ENCODE data around the gene LOXL1. TPM values are rescaled to one million over a fixed set of nuclear protein-coding genes. Genes with fewer than 3 reads are reported as not detected.

The LOXL1 gene
- total RNA-seq, 1 experiment from 2014 or later = 249 TPM

DNA sequence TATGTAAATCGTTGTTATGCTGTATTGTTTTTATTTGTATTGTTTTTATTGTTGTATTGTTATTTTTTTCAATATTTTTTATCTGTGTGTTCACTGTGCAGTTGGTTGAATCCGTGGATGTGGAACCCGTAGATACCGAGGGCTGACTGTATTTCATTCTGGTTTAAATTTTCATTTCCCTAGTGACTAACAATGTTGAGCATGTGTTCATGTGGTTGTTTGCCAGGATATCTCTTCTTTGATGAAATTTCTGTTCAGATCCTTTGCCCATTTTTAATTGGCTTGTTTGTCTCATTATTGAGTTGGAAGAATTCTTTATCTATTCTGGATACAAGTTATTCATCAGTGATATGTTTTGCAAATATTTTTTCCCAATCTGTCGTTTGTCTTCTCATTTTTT lies 36.2 kb downstream of the LOXL1 start:
- H3K4me2 ChIP-seq (ENCODE audit: low read length) = no peak overlapping the region
- peaks cover 54% of the 10 kb centered on the region for H3K79me2 ChIP-seq (ENCODE audit: low read length)
- no peak overlapping the region for H3K9ac ChIP-seq (ENCODE audit: low read length)
- ATAC-seq (no peak), DNase-seq (no peak)
- POLR2A ChIA-PET (ENCODE audit: unreplicated experiment) = no interaction called here
- H2AFZ ChIP-seq (ENCODE audit: low read length) = no peak overlapping the region
- peaks cover 63% of the 10 kb centered on the region for H3K4me1 ChIP-seq (ENCODE audit: insufficient read depth, low read length)
- CTCF ChIA-PET = no interaction called here
- no peaks in the 10 kb centered on the region for H3K36me3 ChIP-seq (ENCODE audit: low read depth, low read length)
- H3K27me3 ChIP-seq (ENCODE audit: low read length) = no peaks in the 10 kb centered on the region
- BruUV-seq (replicated peaks) = no TSS peak
- TF ChIP-seq EZH2phosphoT487 (IDR thresholded peaks at IDR 0.05; ENCODE audit: borderline replicate concordance, low read length) = no peak
- no peak for TF ChIP-seq EZH2 (IDR thresholded peaks at IDR 0.05; ENCODE audit: low read length, unreplicated experiment)
- no peak for TF ChIP-seq CTCF (conservative IDR thresholded peaks at IDR 0.05; ENCODE audit: low read depth, low read length)
- H3F3A ChIP-seq (ENCODE audit: low read length, unreplicated experiment) = peaks cover 8% of the 10 kb centered on the region
- H4K20me1 ChIP-seq (ENCODE audit: low read length) = no peaks in the 10 kb centered on the region
- H3K9me2 ChIP-seq (replicated peaks; ENCODE audit: low read length) = no peaks in the 10 kb centered on the region
- no peak overlapping the region for H3K27ac ChIP-seq (ENCODE audit: low read length)
- intact Hi-C loops (cut with micrococcal nuclease) = no loop called here
- no peak overlapping the region for H3K4me3 ChIP-seq (ENCODE audit: low read length)
- H3K9me3 ChIP-seq (ENCODE audit: low read length) = no peaks in the 10 kb centered on the region

DNA sequence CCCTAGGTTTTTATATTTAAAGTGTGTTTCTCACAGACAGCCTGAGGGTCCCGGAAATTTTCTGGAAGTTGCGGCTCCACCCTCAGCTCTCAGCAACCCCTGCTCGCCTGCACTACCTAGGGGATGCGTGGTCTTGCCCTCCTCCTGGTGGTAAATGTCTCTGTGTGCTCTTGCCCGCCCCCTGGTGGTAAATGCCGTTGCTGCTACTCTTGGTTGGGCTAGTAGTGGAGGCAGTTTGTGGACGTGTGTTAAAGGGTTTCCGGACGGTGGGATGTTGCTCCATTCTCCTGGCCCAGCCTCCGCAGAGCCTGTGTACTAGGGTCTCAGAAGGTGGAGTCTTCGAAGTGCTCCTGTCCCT lies 38.5 kb downstream of the LOXL1 start:
- no peaks in the 10 kb centered on the region for H3K27me3 ChIP-seq (ENCODE audit: low read length)
- peak overlapping the region; percentile 51; the same call in 1 of the 2 replicates for H3K4me2 ChIP-seq (ENCODE audit: low read length)
- intact Hi-C loops (cut with micrococcal nuclease) = loop anchor here (2.0 kb wide), 1 partner anchor 90 kb away; no protein-coding TSS in a partner anchor
- no peaks in the 10 kb centered on the region for H3K36me3 ChIP-seq (ENCODE audit: low read depth, low read length)
- H3K9ac ChIP-seq (ENCODE audit: low read length) = no peak overlapping the region
- H2AFZ ChIP-seq (ENCODE audit: low read length) = 0 out of 2 replicates have a peak overlapping the region, but pooled peaks have one; percentile 9
- 0 out of 2 replicates have a peak overlapping the region, but pooled peaks have one; percentile 53 for H3K27ac ChIP-seq (ENCODE audit: low read length)
- TF ChIP-seq EZH2 (IDR thresholded peaks at IDR 0.05; ENCODE audit: low read length, unreplicated experiment) = no peak
- no peak for TF ChIP-seq EZH2phosphoT487 (IDR thresholded peaks at IDR 0.05; ENCODE audit: borderline replicate concordance, low read length)
- peak; percentile 92 for TF ChIP-seq CTCF (conservative IDR thresholded peaks at IDR 0.05; ENCODE audit: low read depth, low read length)
- BruUV-seq (replicated peaks) = no TSS peak
- no peaks in the 10 kb centered on the region for H4K20me1 ChIP-seq (ENCODE audit: low read length)
- ChIA-PET POLR2A (ENCODE audit: unreplicated experiment) (no interaction called here), CTCF (no interaction called here)
- H3K79me2 ChIP-seq (ENCODE audit: low read length) = peaks cover 47% of the 10 kb centered on the region
- DNase-seq = peak; percentile 79
- no peaks in the 10 kb centered on the region for H3F3A ChIP-seq (ENCODE audit: low read length, unreplicated experiment)
- ATAC-seq = peak; percentile 40
- no peaks in the 10 kb centered on the region for H3K9me2 ChIP-seq (replicated peaks; ENCODE audit: low read length)
- H3K9me3 ChIP-seq (ENCODE audit: low read length) = no peaks in the 10 kb centered on the region
- no peak overlapping the region for H3K4me3 ChIP-seq (ENCODE audit: low read length)
- H3K4me1 ChIP-seq (ENCODE audit: insufficient read depth, low read length) = peaks cover 46% of the 10 kb centered on the region

- Histone ChIP-seq H3K4me3 (ENCODE audit: low read length) (no peak overlapping the region), H3F3A (ENCODE audit: low read length, unreplicated experiment) (no peaks in the 10 kb centered on the region), H3K9ac (ENCODE audit: low read length) (no peak overlapping the region), H3K4me1 (ENCODE audit: insufficient read depth, low read length) (peaks cover 41% of the 10 kb centered on the region), H3K79me2 (ENCODE audit: low read length) (peaks cover 44% of the 10 kb centered on the region), H3K27ac (ENCODE audit: low read length) (peak overlapping the region; percentile 53), H3K36me3 (ENCODE audit: low read depth, low read length) (no peaks in the 10 kb centered on the region), H2AFZ (ENCODE audit: low read length) (0 out of 2 replicates have a peak overlapping the region, but pooled peaks have one; percentile 9), H3K9me3 (ENCODE audit: low read length) (no peaks in the 10 kb centered on the region), H3K9me2 (replicated peaks; ENCODE audit: low read length) (no peaks in the 10 kb centered on the region), H3K4me2 (ENCODE audit: low read length) (peak overlapping the region; percentile 51; the same call in 1 of the 2 replicates), H4K20me1 (ENCODE audit: low read length) (no peaks in the 10 kb centered on the region), H3K27me3 (ENCODE audit: low read length) (no peaks in the 10 kb centered on the region)
- ChIA-PET CTCF (interaction anchor here (0.7 kb wide), 1 partner anchor 78 kb away, joined by 6 read pairs; no protein-coding TSS in a partner anchor), POLR2A (ENCODE audit: unreplicated experiment) (no interaction called here)
- no peak for TF ChIP-seq EZH2 (IDR thresholded peaks at IDR 0.05; ENCODE audit: low read length, unreplicated experiment)
- no peak for TF ChIP-seq EZH2phosphoT487 (IDR thresholded peaks at IDR 0.05; ENCODE audit: borderline replicate concordance, low read length)
- TF ChIP-seq CTCF (conservative IDR thresholded peaks at IDR 0.05; ENCODE audit: low read depth, low read length) = peak; percentile 14; the same call in 1 of the 2 replicates
- DNase-seq (no peak), ATAC-seq (no peak)
- BruUV-seq (replicated peaks) = no TSS peak
- intact Hi-C loops (cut with micrococcal nuclease) = loop anchor here (2.0 kb wide), 1 partner anchor 90 kb away; no protein-coding TSS in a partner anchor
These were observed 39.0 kb downstream of the LOXL1 start for GRCh38 chr15:73965094-73965757.

All from PC-3 (cell line).